GM10847 (cell line): ENCODE measurements around the gene DEFB121.

Experiments
- POLR2A ChIP-seq: IDR thresholded peaks from 2 replicates; pipeline ENCODE4 v1.6.1; 2011; ENCODE audit not compliant: insufficient read length; ENCODE audit errors: extremely low read depth

DEFB121 gene

DNA sequence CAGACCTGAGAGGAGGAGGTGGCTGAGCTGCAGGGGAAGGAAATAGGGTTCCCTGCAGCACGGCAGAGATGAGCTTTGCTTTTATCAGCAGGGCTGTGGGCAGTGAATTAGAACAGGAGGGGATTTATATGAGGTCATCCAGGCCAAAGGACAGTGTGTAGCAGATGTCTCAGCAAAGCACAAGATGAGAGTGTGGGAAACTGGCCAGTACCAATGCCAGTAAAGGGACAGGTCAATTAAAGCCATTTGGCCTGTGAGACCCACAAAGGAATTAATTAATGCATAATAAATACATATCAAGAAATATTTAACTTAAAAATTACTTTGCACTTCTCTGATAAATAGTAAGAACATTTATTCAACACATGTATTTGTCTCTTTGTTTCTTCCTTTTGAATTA is 15.5 kb downstream of the DEFB121 start, which contains the start of gene DEFB119:
DEFB119 (minus strand) TSS at position 101 of the 400 bp plus-strand sequence. CDS start 107 bp downstream, outside the sequence.
- no peak for TF ChIP-seq POLR2A

DNA sequence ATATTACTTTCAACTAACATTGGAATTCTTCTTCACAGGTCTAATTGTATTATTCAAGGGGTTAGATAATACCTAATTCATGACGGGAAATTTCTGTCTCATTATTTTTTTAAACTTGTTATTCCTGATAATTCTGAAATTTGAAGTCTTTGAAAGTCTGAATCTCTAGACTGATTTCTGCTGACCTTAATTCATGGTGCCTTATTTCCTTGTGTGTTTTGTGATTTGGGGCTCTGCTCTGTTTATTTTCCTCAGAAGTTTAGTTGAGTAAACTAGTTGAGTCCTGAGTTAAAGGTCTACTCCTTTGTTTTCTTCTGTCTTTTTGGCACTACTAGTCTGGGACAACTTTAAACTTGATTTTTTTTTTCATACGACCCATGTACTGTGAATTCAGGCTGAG is 31.7 kb downstream of the DEFB121 start:
- TF ChIP-seq POLR2A = no peak

DNA sequence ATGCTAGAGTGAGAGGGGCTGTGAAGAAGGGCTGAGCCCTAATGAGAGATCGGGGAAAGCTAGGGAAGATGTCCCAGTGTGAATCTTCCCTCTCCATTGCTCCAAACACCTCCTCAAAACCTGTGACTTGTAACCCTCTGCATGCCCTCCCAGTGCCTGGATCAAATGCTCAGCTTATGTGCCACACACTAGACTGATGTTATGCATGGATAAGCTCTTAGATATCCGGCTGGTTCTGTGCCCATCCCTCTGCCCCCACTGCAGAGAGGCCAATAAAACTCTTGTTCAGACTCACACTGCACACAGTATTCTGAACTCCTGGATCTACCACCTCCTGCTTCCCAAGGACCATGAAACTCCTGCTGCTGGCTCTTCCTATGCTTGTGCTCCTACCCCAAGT is 37.7 kb downstream of the DEFB121 start, which contains the start of gene DEFB118:
DEFB118 (plus strand) TSS at position 301 of the 400 bp plus-strand sequence; CDS start at position 351, 50 bp downstream.
- no peak for TF ChIP-seq POLR2A

DNA sequence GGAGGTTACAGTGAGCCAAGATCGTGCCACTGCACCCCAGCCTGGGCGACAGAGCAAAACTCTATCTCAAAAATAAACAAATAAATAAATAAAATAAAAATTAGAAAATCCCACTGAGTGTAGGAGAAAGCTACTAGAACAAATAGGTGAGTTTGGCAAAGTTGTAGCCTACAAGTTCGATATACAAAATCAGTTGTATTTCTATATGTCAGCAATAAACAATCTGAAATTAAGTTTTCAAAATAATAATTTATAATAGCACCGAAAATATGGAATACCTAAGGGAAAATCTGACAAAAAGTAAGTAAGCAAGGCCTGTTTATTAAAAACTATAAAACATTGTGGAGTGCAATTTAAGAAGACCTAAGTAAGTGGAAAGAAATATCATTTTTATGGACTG is 42.7 kb downstream of the DEFB121 start:
- TF ChIP-seq POLR2A = no peak

DNA sequence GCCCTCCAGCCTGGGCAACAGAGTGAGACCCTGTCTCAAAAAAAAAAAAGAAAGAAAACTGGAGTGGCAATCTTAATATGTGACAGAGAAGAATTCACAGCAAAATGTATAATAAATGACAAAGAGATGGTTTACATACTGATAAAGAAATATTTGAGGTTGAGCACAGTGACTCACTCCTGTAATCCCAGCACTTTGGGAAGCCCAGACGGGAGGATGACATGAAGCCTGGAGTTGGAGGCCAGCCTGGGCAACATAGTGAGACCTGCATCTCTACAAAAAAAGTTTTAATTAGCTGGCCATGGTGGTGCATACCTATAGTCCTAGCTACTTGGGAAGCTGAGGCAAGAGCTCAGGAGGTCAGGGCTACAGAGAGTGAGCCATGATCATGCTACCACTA is 50.0 kb downstream of the DEFB121 start:
- TF ChIP-seq POLR2A = no peak
